Muscle of leg (tissue), 11 donors: ENCODE measurements around the gene FLT3LG. TPM values are rescaled to one million over a fixed set of nuclear protein-coding genes. Genes with fewer than 3 reads are reported as not detected.

Experiments used
- DNase-seq: peaks from one replicate; pipeline ENCODE4 v3.0.0; 2013
- H3K27ac ChIP-seq: one replicate; pipeline ENCODE4 v1.5.1; 2013; ENCODE audit warnings: mild to moderate bottlenecking, low read length, control low read depth
- H3K27me3 ChIP-seq: one replicate; pipeline ENCODE4 v1.6.1; 2013; ENCODE audit warnings: low read length; ENCODE audit not compliant: control insufficient read depth, insufficient read depth
- H3K36me3 ChIP-seq: one replicate; pipeline ENCODE4 v1.6.1; 2013; ENCODE audit warnings: low read length; ENCODE audit not compliant: control insufficient read depth, insufficient read depth
- H3K4me1 ChIP-seq: one replicate; pipeline ENCODE4 v1.6.1; 2013; ENCODE audit warnings: low read length; ENCODE audit not compliant: control insufficient read depth, insufficient read depth
- H3K4me3 ChIP-seq: one replicate; pipeline ENCODE4 v1.5.1; 2013; ENCODE audit warnings: low read length, control low read depth
- H3K9me3 ChIP-seq: replicated peaks from 2 replicates; pipeline ENCODE4 v1.6.1; 2013; ENCODE audit warnings: low read depth, low read length; ENCODE audit not compliant: control insufficient read depth
- WGBS: methylation state at CpG from one replicate; pipeline ENCODE4 v1.1.5; 2013; ENCODE audit warnings: missing lambda C conversion rate; ENCODE audit not compliant: insufficient coverage; 5-methylcytosine and 5-hydroxymethylcytosine counted together
- polyA plus RNA-seq, 8 donors: library from polyadenylated mRNA; unstranded; fragments of 120-200 nt; gene quantifications; one replicate each; pipeline versions ENCODE4 v1.2.1 to v1.2.3, GENCODE V29; 2013; ENCODE audit warnings: inconsistent platforms in 1 of 8, low replicate concordance in 1 of 8; ENCODE audit not compliant: insufficient read length in 8 of 8, insufficient read depth in 1 of 8
- total RNA-seq: library from RNA; stranded (reverse); fragments of 120-200 nt; gene quantifications from one replicate; pipeline ENCODE4 v1.2.4, GENCODE V29; 2013

The FLT3LG gene
- total and polyA plus RNA-seq, 9 donors, result 1.5 to 4.9 (median 3.2) TPM

- WGBS, result 35% methylated on average over 25 of the region's 29 CpGs
These were observed 42.7 kb upstream of the FLT3LG start for GRCh38 chr19:49431330-49431749.

GRCh38 chr19:49432141-49433073, 41.6 kb upstream of the FLT3LG start:
- no peak for DNase-seq
- H3K27me3 ChIP-seq, result peaks cover 100% of the 10 kb centered on the region
- no peaks in the 10 kb centered on the region for H3K9me3 ChIP-seq
- H3K27ac ChIP-seq, result no peak overlapping the region
- 6% methylated on average over 59 of the region's 63 CpGs for WGBS
- no peaks in the 10 kb centered on the region for H3K36me3 ChIP-seq
- H3K4me3 ChIP-seq, result no peak overlapping the region
- peaks cover 14% of the 10 kb centered on the region for H3K4me1 ChIP-seq

More at GRCh38 chr19:49431330-49431749, 42.7 kb upstream of the FLT3LG start:
- H3K36me3 ChIP-seq, result no peaks in the 10 kb centered on the region
- H3K9me3 ChIP-seq, result no peaks in the 10 kb centered on the region
- H3K27me3 ChIP-seq, result peaks cover 100% of the 10 kb centered on the region
- DNase-seq, result no peak
- H3K4me3 ChIP-seq, result no peak overlapping the region
- no peak overlapping the region for H3K27ac ChIP-seq
- H3K4me1 ChIP-seq, result peaks cover 8% of the 10 kb centered on the region

GRCh38 chr19:49433240-49433901, 40.6 kb upstream of the FLT3LG start:
- H3K36me3 ChIP-seq, result no peaks in the 10 kb centered on the region
- H3K27me3 ChIP-seq, result peaks cover 100% of the 10 kb centered on the region
- H3K4me1 ChIP-seq, result peaks cover 9% of the 10 kb centered on the region
- no peaks in the 10 kb centered on the region for H3K9me3 ChIP-seq
- 15% methylated on average over 23 of the region's 31 CpGs for WGBS
- H3K4me3 ChIP-seq, result no peak overlapping the region
- no peak for DNase-seq
- no peak overlapping the region for H3K27ac ChIP-seq

GRCh38 chr19:49434907-49435583, 39.0 kb upstream of the FLT3LG start:
- WGBS, result 91% methylated on average over 15 of the region's 18 CpGs
- H3K4me1 ChIP-seq, result peaks cover 8% of the 10 kb centered on the region

GRCh38 chr19:49435670-49436069, 38.3 kb upstream of the FLT3LG start:
- H3K4me1 ChIP-seq, result peaks cover 9% of the 10 kb centered on the region
- H3K9me3 ChIP-seq, result no peaks in the 10 kb centered on the region
- H3K27ac ChIP-seq, result no peak overlapping the region
- no peak for DNase-seq
- WGBS, result 92% methylated on average over 10 of the region's 10 CpGs
- no peaks in the 10 kb centered on the region for H3K36me3 ChIP-seq
- H3K4me3 ChIP-seq, result no peak overlapping the region
- peaks cover 100% of the 10 kb centered on the region for H3K27me3 ChIP-seq

More at GRCh38 chr19:49434907-49435583, 39.0 kb upstream of the FLT3LG start:
- Histone ChIP-seq H3K9me3 (no peaks in the 10 kb centered on the region), H3K27ac (no peak overlapping the region), H3K36me3 (no peaks in the 10 kb centered on the region), H3K4me3 (no peak overlapping the region), H3K27me3 (peaks cover 100% of the 10 kb centered on the region)
- no peak for DNase-seq

GRCh38 chr19:49436381-49437017, 37.5 kb upstream of the FLT3LG start:
- 11% methylated on average over 40 of the region's 42 CpGs for WGBS
- H3K36me3 ChIP-seq, result no peaks in the 10 kb centered on the region
- H3K4me1 ChIP-seq, result peaks cover 15% of the 10 kb centered on the region
- DNase-seq, result no peak
- no peaks in the 10 kb centered on the region for H3K9me3 ChIP-seq
- no peak overlapping the region for H3K27ac ChIP-seq
- peaks cover 99% of the 10 kb centered on the region for H3K27me3 ChIP-seq
- no peak overlapping the region for H3K4me3 ChIP-seq

- H3K9me3 ChIP-seq, result no peaks in the 10 kb centered on the region
- no peak overlapping the region for H3K27ac ChIP-seq
- no peaks in the 10 kb centered on the region for H3K36me3 ChIP-seq
- H3K4me1 ChIP-seq, result peaks cover 23% of the 10 kb centered on the region
- 5% methylated on average over 7 of the region's 8 CpGs for WGBS
- peaks cover 99% of the 10 kb centered on the region for H3K27me3 ChIP-seq
- H3K4me3 ChIP-seq, result no peak overlapping the region
- DNase-seq, result no peak
These were observed 36.8 kb upstream of the FLT3LG start for GRCh38 chr19:49437231-49437630.

- Histone ChIP-seq H3K9me3 (no peaks in the 10 kb centered on the region), H3K27ac (no peak overlapping the region), H3K27me3 (peaks cover 97% of the 10 kb centered on the region), H3K4me1 (peaks cover 27% of the 10 kb centered on the region), H3K36me3 (no peaks in the 10 kb centered on the region), H3K4me3 (no peak overlapping the region)
- WGBS, result 0% methylated on average over 2 of the region's 6 CpGs
- DNase-seq, result no peak
These were observed 35.8 kb upstream of the FLT3LG start for GRCh38 chr19:49438261-49438660.

- H3K9me3 ChIP-seq, result no peaks in the 10 kb centered on the region
- H3K36me3 ChIP-seq, result no peaks in the 10 kb centered on the region
- H3K27me3 ChIP-seq, result peaks cover 82% of the 10 kb centered on the region
- WGBS, result 100% methylated on average over 1 of the region's 6 CpGs
- no peak for DNase-seq
- peaks cover 27% of the 10 kb centered on the region for H3K4me1 ChIP-seq
- H3K4me3 ChIP-seq, result no peak overlapping the region
- no peak overlapping the region for H3K27ac ChIP-seq
These were observed 34.2 kb upstream of the FLT3LG start for GRCh38 chr19:49439836-49440235.
